HG03575 (cell line): Measurements from ENCODE around the gene GALT.

Experiments used
- ATAC-seq: cut with Tn5 transposase; IDR thresholded peaks from one replicate; pipeline ENCODE4 v1.9.1; 2021; ENCODE audit not compliant: unreplicated experiment, insufficient number of reproducible peaks, low FRiP score; ENCODE audit errors: extremely low read depth

The GALT gene

DNA sequence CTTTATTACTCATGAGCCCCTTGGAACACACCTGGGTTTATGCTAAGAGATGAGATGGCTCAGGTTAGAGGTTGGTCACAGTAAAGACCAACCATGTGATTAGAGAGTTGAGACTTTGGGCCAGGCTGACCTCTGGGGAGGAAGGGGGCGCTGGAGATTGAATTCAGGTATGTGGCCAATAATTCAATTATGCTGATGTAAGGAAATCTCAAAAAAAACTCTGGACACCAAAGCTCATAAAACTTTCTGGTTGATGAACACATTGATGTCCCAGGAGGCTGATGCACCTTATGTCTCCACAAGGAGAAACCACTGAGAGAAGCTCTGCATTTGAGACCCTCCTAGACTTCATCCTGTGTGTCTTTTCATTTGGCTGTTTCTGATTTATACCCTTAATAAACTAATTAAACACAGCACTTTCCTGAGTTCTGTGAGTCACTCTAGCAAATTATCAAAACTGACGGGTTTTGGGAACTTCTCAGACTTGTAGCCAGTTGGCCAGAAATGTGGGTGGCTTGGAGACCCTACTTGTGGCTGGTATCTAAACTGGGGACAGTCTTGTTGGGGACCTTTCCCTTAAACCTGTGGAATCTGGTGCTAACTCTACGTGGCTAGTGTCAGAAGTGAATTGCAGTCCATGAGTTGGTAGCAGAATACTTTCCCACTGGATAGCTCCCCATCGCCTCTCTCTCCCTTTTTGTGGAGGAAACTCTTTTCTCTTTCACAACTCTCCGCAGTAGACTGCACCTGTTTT is 23.5 kb downstream of the GALT start:
- ATAC-seq = no peak

DNA sequence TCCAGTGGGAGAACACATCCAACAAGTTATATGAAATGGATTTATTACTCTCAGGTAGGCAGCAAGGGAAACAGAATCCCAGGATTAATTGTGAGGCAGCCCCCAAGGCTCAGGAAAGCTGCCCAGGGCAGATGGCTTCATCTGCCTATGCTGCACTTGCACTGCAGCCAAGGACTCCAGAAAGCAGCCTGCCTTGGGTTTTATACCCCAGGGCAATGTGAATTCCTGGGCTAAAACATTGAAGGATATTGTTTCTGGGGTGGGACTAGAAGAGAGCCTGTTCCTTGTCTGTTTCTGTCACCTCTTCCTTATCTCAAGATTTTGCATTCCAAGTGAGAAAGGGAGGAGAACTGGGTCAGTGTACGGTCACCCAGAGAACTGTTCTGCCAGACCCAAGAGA is 24.8 kb downstream of the GALT start:
- no peak for ATAC-seq

DNA sequence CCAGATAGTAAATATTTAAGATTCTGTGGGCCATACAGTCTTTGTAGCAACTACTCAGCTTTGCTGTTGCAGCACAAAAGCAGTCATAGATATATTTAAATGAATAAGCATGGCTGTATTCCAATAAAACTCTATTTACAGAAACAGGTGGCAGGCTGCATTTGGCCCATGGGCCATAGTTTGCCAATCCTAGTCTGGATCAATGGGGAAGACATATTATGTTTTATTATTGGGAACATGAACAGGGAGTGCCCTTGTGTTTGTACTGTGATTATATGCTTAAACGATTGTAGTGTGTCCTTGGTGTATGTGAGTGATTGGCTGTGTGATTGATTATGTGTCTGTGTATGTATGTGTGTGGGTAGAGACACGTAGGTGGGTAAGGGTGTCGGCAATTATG is 28.0 kb downstream of the GALT start:
- ATAC-seq = no peak

DNA sequence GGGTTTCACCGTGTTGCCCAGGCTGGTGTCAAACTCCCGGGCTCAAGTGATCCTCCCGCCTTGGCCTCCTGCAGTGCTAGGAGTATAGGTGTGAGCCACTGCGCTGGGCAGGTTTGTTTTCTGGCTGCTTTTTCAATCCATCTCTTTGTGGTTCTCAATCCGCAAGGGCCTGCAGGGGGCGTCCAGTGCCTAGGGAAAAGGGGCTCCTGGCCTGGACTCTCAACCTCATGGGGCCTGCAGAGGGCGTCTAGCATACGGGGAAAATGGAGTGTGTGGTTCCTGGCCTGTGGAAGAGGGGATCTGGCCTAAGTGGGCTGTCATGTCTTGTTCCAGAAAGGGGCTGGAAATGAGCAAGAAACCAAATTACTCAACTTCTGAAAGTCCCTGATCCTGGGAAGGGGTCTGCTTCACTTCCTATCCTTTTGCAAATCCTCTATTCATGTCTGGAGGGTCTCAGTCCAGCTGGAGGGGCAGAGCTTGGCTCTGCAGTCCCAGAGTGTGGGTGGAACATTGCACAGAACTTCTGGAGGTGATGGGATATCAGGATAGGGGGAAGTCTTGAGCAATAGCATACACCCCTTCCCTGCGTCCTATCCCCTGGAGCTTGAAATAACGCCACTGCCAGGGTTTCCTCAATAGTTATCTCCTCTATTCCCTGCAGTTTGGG is 28.7 kb downstream of the GALT start:
- no peak for ATAC-seq

DNA sequence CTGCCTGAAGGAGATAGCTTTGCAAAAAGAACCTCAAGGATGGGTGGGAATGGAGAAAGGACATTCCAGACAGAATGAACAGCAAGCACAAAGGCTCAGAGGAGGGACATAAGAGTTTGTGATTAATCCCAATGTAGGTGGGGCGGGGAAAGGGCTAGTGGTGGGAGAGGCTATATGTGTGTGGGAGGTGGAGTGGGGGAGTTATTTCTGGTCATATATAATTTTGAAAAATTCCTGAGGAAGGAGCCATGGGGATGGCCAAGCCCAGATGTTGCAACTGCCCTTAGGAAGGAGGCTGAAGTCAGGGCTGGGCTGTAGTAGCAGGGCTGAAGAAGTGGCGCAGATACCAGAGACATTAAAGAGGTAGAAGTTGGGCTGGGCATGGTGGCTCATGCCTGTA is 29.4 kb downstream of the GALT start:
- no peak for ATAC-seq

DNA sequence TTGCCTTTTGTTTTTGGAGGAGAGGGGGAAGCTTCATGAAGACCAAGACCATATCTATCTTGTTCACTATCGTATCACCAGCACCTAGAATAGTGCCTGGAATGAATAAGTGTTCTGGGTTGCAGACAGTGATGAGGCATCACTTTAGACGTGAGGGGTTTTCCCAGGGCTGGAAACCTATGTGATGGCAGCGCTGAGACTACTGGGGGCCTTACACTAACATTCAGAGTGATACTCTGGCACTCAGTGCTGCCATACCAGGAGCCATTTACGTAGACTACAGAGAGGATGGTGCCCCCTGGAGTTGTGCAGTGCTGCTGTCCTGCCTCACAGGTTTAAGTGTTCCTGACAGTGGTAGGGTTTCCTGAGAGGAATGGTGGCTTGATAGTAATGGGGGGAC is 37.7 kb downstream of the GALT start:
- ATAC-seq = no peak

DNA sequence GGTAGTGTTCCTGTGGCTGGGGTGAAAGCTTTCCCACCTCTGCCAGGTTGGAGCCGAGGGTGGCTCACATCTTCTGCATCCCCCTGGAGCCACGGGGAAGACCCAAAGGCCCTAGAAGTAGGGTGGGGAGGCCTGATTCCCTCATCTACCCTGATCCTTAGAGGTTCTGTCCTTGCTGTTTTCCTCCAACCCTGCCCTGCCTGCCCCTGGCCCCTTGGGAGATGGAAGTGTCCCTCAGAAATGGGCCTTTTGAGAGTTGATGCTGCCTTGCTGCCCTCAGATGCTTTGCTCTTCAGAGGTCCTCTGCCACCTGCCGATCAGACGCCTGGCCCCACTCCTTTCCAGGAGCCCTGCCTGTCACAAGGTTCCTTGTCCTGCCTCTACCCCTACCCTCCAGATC is 38.3 kb downstream of the GALT start:
- no peak for ATAC-seq

DNA sequence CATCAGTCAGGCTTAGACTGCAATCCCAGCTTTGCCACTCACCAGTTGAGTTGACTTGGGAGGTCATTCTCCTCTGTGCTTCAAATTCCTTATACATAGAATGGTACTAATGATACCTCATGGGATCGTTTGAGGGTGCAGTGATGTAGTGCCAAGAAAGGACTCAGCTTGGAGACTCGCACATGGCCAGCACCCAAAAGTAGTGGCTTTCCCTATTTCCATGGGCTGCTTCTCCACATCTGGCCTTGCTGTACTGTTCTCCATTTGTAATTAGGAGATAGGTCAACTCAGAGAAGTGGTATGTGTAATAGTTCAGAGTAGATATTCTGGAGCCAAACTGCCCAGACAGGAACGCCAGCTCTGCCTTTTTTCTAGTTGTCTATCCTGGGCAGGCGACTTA is 39.1 kb downstream of the GALT start:
- ATAC-seq = no peak

DNA sequence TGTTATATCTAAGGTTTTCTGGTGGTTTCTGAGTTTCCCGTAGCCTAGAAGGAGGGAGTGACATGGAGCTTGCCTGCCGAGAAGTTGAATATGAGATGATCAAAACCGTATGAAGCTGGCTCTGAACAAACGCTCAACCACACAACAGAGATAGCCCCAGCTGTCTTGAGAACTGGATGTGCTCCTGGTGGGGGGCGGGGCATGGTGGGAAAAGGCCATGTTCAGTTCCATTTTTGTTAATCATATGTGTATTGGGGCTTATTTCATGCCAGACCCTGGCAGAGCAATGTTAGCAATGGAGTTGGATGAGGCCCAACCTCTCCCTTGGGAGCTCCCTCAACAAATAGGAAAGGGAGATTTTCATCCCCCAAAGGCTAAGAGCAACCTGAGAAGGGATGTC is 39.8 kb downstream of the GALT start:
- no peak for ATAC-seq

DNA sequence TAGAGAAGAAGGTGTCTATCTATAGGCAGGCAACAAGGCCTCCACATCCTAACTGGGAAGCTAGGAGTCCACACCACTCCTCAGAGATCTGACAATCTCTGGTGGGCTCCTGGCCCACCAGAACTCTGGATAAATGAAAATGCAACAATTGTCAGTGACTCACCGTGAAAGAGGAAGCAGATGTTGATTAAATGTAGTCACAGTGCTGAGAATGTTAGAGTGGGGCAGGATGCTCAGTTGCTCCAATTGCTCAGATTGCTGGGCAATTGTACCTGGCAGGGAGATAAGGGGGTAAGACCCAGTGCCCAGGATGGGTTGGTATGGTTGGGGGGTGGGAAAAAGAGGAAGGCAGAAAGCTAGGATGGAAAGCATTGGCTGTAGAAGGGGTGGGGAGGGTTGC is 40.3 kb downstream of the GALT start:
- ATAC-seq = no peak

DNA sequence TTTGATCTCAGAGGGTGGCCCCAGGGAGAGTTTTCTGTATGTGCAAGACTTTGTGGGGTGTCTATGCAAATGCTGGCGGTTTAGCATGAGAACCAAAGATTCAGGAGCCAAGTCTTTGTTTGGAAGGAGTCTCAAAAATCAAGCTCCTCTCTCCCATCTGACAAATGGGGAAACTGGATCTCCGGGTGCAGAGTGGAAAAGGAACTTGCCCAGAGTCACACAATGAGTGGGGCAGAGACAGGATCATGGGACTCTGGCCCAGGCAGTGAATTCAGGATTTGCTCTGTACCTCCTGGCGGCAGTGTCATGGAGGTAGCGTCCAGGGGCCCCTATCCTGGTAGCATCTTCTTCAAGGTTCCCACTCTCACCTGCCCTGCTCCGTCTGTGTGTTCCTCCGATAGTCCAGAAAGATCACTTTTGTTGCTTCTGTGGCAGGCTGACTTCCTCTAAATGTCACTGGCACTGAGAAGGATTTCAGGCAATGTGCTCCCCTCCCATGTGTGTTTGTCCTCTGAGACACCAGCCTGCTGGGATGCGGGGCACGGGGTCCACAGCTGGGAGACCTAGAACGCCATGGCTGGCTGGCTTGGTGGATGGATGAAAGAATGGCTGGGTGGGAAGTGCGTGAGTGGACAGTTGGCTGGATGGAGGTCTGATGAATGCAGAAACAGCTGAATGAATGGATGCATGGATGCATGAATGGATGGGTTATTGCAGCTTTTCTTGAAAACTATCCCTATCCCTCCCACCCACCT is 41.0 kb downstream of the GALT start:
- ATAC-seq = no peak

DNA sequence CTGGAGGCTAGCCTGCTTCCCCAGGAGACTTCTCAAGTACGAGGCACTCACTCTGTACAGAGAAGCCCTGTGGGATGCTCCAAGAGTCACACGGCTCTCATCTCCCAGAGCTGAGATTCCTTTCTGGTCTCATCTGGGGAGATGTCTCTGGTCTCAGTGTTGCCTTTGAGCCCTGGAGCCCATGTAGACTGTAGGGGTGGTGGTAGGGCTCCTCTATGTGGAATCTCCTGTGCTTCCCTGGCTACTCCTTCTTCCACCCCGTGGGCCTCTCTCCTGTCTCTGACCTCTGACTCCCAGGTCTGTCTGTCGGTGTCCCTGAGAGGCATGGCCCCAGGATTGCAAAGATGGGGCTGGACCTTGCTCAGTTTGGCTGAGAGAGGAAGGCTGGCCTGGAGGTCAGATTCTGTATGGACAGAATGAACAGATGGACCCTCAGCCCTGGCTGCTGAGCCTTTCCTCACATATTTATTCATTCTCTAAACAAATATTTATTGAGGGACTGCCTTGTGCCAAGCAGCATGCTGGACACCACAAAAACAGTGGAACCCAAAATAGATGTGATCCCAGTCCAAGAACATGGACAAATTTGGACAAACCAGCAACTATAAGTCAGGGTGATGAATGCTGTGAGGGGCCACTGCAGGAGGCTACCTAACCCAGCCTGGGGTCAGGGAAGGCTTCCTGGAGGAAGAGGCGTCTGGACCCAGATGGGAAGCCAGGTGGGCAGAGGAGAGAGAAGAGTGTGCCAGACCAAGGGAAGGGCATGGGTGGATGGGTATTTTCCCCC is 42.0 kb downstream of the GALT start:
- ATAC-seq = no peak

DNA sequence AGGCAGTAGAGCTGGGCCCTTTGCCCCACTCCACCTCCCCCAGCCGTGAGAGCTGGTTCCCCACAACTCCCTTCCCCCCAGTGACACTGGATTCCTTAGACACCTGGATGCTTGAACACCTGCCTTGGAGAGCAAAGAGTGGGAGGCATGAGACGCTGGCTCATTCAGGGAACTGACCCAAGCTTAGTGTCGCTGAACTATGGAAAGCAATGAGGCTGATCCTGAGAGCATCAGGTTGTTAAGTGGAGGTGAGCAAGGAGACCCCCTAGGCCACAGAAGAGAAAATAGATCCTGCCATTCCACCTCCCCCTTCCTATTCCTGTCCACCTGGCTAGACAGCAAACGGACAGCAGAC is 42.6 kb downstream of the GALT start:
- ATAC-seq = no peak

DNA sequence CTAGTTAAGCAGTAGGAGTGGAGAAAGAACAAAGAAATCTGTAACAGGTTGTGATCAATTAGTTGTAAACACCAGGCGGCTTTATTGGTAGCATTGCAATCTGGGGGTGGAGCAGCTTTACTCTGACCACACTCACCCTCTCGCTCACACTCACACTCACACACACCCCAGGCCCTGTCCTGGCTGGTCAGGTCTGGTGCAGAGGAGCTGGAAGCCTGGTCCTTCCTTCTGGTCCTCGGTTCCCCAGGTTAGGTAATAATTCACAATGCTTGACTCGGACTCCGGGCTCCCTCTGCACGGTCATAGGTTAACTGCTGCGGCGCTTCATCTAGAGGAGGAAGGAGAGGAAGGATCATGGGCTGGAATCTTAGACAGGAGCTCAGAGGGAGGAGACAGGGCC is 43.0 kb downstream of the GALT start:
- ATAC-seq = no peak

DNA sequence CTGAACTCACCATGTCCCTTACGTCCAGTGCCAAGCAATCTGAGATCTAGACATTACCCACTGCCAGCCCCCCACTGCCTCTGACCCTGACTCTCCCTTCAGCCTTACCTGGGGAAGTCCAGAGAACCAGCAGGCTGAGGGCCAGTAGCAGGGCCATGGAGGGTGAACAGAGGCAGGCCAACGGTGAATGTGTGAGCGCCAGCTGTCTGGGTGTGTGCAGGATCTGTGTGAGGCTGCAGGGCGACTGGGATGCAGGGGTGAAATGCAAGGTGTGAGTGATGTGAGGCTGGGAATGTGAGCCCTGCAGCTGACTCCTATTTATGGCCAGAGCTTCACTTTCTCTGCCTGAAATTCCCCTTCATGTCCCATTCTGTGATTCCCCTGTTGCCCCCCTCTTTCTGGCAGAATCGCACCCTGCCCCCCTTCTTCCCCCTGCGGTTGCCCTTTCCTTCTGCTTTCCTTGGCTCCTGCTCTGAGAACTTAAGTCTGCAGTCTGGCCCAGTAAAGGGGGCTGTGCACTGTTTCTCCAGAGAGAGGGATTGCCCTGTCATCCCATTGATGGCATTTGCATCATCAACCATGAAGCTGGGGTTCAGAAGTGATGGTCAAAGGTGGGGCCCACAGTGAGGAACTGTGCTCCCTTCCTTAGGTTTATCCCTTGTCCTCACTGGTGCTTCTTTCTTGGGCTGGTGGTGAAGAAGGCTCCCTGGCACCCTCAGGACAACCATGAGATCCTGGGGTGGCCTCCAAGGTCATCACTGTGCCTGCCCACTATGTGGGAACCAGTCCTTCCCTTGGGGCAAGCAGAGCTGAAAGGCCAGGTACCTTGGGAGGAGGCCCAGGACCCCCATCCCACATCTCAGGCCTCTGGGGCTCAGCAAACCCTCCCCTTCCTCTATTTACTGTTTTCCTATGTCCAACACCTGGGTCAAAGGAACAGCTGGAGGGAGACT is 44.8 kb downstream of the GALT start, which contains the start of gene CCL19:
TSS of gene CCL19 (minus strand) at position 294 of the 953 bp plus-strand sequence. CDS start at position 157, 137 bp downstream.
- no peak for ATAC-seq

DNA sequence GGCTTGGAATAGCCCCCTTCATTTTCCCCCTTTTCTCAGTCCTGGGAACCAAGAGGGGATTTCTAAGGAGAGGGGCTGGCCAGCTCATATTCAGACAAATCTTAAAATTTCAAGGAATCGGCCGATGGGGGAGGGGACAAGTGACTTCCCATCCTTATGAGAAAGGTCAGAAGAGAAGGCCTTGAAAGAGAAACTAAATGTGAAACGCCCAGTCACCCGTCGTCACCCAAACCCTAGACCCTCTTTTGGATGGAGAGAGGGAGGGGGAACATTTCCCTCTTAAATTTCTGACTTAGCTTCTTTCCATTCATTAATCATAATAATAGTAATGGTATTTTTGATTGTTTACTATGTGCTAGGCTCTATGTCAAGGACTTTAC is 45.5 kb downstream of the GALT start:
- ATAC-seq = no peak

DNA sequence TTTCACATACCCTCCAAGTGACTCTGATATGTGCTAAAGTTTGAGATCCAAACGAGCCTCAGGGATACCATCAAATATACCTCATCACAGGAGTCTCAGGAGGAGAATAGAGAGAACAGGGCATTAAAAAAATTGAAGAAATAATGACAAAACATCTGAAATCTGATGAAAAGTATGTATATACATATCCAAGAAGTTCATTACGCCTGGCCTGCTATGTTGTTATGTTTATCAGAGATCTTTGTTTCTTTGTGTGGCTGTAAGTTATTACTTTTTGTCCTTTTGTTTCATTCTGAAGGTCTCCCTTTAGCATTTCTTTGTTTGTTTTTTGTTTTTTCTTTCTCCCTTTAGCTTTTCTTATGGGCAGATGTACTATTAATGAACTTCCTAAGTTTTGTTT is 47.1 kb downstream of the GALT start:
- ATAC-seq = no peak

DNA sequence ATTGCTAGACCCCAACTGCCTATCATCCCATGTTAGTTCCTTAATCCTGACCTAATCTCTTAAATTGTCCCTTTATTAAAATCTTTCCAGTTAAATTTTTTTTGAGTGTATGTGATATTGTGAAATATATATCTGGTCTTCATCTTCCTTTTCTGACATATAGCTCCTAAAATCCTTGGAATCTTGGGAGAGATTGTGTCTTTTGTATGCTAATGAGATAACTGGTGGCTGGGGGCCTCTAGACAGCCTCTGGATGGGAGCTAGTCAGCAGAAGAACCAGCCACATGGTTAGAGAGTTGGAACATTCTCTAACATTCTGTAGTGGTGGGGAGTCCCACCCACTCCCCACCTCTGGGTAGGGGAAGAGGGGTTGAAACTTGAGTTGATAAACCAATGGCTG is 48.3 kb downstream of the GALT start:
- no peak for ATAC-seq
